Keratinocyte (primary cell): ENCODE data around the gene FLNB. TPM values are rescaled to one million over a fixed set of nuclear protein-coding genes. Genes with fewer than 3 reads are reported as not detected.

Experiments used
- DNase-seq: peaks from one replicate; pipeline ENCODE4 v3.0.0-alpha.2; 2011; ENCODE audit warnings: low read depth, missing footprints, low spot score
- FAIRE-seq: peaks from 2 replicates; lab custom pipeline; 2011; peaks lifted over from hg19 to GRCh38; lab: Jason Lieb, UNC
- H2AFZ ChIP-seq: 2 replicates; pipeline ENCODE4 v1.6.0; 2012; ENCODE audit warnings: low read length, control low read depth, inconsistent platforms; ENCODE audit not compliant: control insufficient read depth
- H3K27ac ChIP-seq: 2 replicates; pipeline ENCODE4 v1.5.1; 2011; ENCODE audit warnings: low read length; ENCODE audit not compliant: control insufficient read depth, insufficient read depth
- H3K27me3 ChIP-seq: 3 replicates; pipeline ENCODE4 v1.6.0; 2011; ENCODE audit warnings: low read length; ENCODE audit not compliant: control insufficient read depth, insufficient read depth; ENCODE audit errors: extremely low read depth
- H3K36me3 ChIP-seq, 2 experiments: 2 replicates in 1 of 2; 3 replicates in 1 of 2; pipeline ENCODE4 v1.5.1; 2011; ENCODE audit warnings: low read length in 2 of 2, mild to moderate bottlenecking in 1 of 2; ENCODE audit not compliant: control insufficient read depth in 2 of 2, insufficient read depth in 2 of 2; ENCODE audit errors: extremely low read depth in 1 of 2
- H3K4me1 ChIP-seq: 3 replicates; pipeline ENCODE4 v1.5.1; 2011; ENCODE audit warnings: low read length; ENCODE audit not compliant: control insufficient read depth, insufficient read depth; ENCODE audit errors: extremely low read depth
- H3K4me2 ChIP-seq: 3 replicates; pipeline ENCODE4 v1.6.0; 2011; ENCODE audit warnings: low read depth, low read length; ENCODE audit not compliant: control insufficient read depth, insufficient read depth; ENCODE audit errors: extremely low read depth
- H3K4me3 ChIP-seq, 3 experiments: fragments of 200-600 bp in 1 of 3; sonication (generic) in 1 of 3; 2 replicates in 2 of 3; 3 replicates in 1 of 3; pipeline ENCODE4 v1.5.1; 2011 to 2016; ENCODE audit warnings: low read length in 3 of 3, mild to moderate bottlenecking in 3 of 3, control low read depth in 2 of 3, inconsistent platforms in 1 of 3, low read depth in 1 of 3, mixed read lengths in 1 of 3, mixed run types in 1 of 3, moderate library complexity in 1 of 3; ENCODE audit not compliant: control insufficient read depth in 2 of 3, insufficient read depth in 2 of 3; ENCODE audit errors: extremely low read depth in 1 of 3
- H3K79me2 ChIP-seq: 2 replicates; pipeline ENCODE4 v1.6.0; 2012; ENCODE audit warnings: low read length; ENCODE audit not compliant: control insufficient read depth, insufficient read depth
- H3K9ac ChIP-seq: 3 replicates; pipeline ENCODE4 v1.6.0; 2011; ENCODE audit warnings: low read length; ENCODE audit not compliant: control insufficient read depth, insufficient read depth; ENCODE audit errors: extremely low read depth
- H3K9me1 ChIP-seq: 3 replicates; pipeline ENCODE4 v1.6.0; 2011; ENCODE audit warnings: low read length; ENCODE audit not compliant: control insufficient read depth, insufficient read depth; ENCODE audit errors: extremely low read depth
- H3K9me3 ChIP-seq: 2 replicates; pipeline ENCODE4 v1.5.1; 2012; ENCODE audit warnings: low read depth, low read length; ENCODE audit not compliant: control insufficient read depth
- H4K20me1 ChIP-seq: 3 replicates; pipeline ENCODE4 v1.6.0; 2011; ENCODE audit warnings: low read length; ENCODE audit not compliant: control insufficient read depth, insufficient read depth; ENCODE audit errors: extremely low read depth
- CTCF ChIP-seq, 3 experiments: IDR thresholded peaks in 1 of 3; conservative IDR thresholded peaks in 1 of 3; optimal IDR thresholded peaks in 1 of 3; 2 replicates in 2 of 3; 3 replicates in 1 of 3; pipeline versions ENCODE3 to v1.5.1; 2011; ENCODE audit warnings: low read length in 3 of 3, mild to moderate bottlenecking in 3 of 3, moderate library complexity in 2 of 3, control low read depth in 1 of 3, inconsistent platforms in 1 of 3; ENCODE audit not compliant: insufficient read depth in 2 of 3; ENCODE audit errors: extremely low read depth in 1 of 3
- EZH2 ChIP-seq: IDR thresholded peaks from one replicate; pipeline ENCODE4 v1.6.1; 2012; ENCODE audit warnings: inconsistent platforms, mild to moderate bottlenecking, low read length, moderate library complexity
- dilution Hi-C: fragments of 300-500 bp; cut with MboI; formaldehyde crosslinking; loops from one replicate; pipeline ENCODE4 v1.7.0; 2020; ENCODE audit warnings: low sequenced_read_pairs; ENCODE audit not compliant: extremely low pct_ligation_motif_present
- polyA plus RNA-seq, 5 experiments: library from polyadenylated mRNA; depleted of rRNA in 3 of 5; stranded (reverse) in 3 of 5; stranded (forward) in 1 of 5; unstranded in 1 of 5; fragments of >200 nt; gene quantifications; 1 replicate in 1 of 5; 2 replicates in 3 of 5; 3 replicates in 1 of 5; pipeline versions ENCODE4 v1.2.1 to v1.2.3, GENCODE V29; 2011 to 2012; ENCODE audit warnings: missing spikeins in 2 of 5, low read depth in 1 of 5, low replicate concordance in 1 of 5

FLNB gene
- polyA plus RNA-seq, 1 donor (not counting 4 experiments of a cell fraction or from before 2014, with no cell fraction given), result 289 TPM

GRCh38 chr3:58066842-58067241 is 58.6 kb downstream of the FLNB start:
- no peak overlapping the region for H3K9ac ChIP-seq
- H3K79me2 ChIP-seq, result peaks cover 100% of the 10 kb centered on the region
- FAIRE-seq (no peak), DNase-seq (no peak)
- dilution Hi-C loops, result no loop called here
- no peaks in the 10 kb centered on the region for H3K9me3 ChIP-seq
- no peaks in the 10 kb centered on the region for H3K27me3 ChIP-seq
- peaks cover 22% of the 10 kb centered on the region for H3K9me1 ChIP-seq
- TF ChIP-seq EZH2 (no peak), CTCF (optimal IDR thresholded peaks at IDR 0.05 in 1 of 3, IDR thresholded peaks at IDR 0.05 in 1 of 3, conservative IDR thresholded peaks at IDR 0.05 in 1 of 3; ENCODE audit: extremely low read depth in 1 of 3, insufficient read depth in 2 of 3, low read length in 3 of 3) (no peak)
- no peak overlapping the region for H3K4me2 ChIP-seq
- peaks cover 85% of the 10 kb centered on the region for H4K20me1 ChIP-seq
- H3K4me1 ChIP-seq, result peaks cover 13% of the 10 kb centered on the region
- no peak overlapping the region for H2AFZ ChIP-seq
- no peak overlapping the region for H3K27ac ChIP-seq
- no peak overlapping the region for H3K4me3 ChIP-seq
- peaks cover 31 to 66% of the 10 kb centered on the region in 2 experiments for H3K36me3 ChIP-seq

GRCh38 chr3:58068122-58068809 is 60.0 kb downstream of the FLNB start:
- Histone ChIP-seq H2AFZ (no peak overlapping the region), H3K4me2 (no peak overlapping the region), H4K20me1 (peaks cover 85% of the 10 kb centered on the region), H3K9me3 (no peaks in the 10 kb centered on the region), H3K27me3 (no peaks in the 10 kb centered on the region), H3K79me2 (peaks cover 100% of the 10 kb centered on the region), H3K27ac (no peak overlapping the region), H3K9me1 (peaks cover 23% of the 10 kb centered on the region), H3K36me3 (peaks cover 30 to 61% of the 10 kb centered on the region in 2 experiments), H3K4me1 (peaks cover 8% of the 10 kb centered on the region), H3K4me3 (no peak overlapping the region), H3K9ac (no peak overlapping the region)
- dilution Hi-C loops, result no loop called here
- no peak for DNase-seq
- FAIRE-seq, result no peak
- TF ChIP-seq CTCF (optimal IDR thresholded peaks at IDR 0.05 in 1 of 3, IDR thresholded peaks at IDR 0.05 in 1 of 3, conservative IDR thresholded peaks at IDR 0.05 in 1 of 3; ENCODE audit: extremely low read depth in 1 of 3, insufficient read depth in 2 of 3, low read length in 3 of 3), result no peak
- TF ChIP-seq EZH2, result no peak
